DOHH2 (cell line): ENCODE measurements around the gene HOXB1.

Source experiments
- EZH2phosphoT487 ChIP-seq: fragments of 200-600 bp; sonication (generic); IDR thresholded peaks from 2 replicates; pipeline ENCODE4 v1.6.1; 2017; ENCODE audit warnings: borderline replicate concordance, mild to moderate bottlenecking, antibody characterized with exemption, low read length, moderate library complexity, mixed read lengths
- TF ChIP-seq, protein P1 (sequence below): fragments of 200-600 bp; sonication (generic); IDR thresholded peaks from one replicate; pipeline ENCODE4 v1.5.1; 2014; ENCODE audit warnings: antibody characterized with exemption, mild to moderate bottlenecking, low read depth, low read length; ENCODE audit not compliant: poor library complexity, severe bottlenecking

DNA sequence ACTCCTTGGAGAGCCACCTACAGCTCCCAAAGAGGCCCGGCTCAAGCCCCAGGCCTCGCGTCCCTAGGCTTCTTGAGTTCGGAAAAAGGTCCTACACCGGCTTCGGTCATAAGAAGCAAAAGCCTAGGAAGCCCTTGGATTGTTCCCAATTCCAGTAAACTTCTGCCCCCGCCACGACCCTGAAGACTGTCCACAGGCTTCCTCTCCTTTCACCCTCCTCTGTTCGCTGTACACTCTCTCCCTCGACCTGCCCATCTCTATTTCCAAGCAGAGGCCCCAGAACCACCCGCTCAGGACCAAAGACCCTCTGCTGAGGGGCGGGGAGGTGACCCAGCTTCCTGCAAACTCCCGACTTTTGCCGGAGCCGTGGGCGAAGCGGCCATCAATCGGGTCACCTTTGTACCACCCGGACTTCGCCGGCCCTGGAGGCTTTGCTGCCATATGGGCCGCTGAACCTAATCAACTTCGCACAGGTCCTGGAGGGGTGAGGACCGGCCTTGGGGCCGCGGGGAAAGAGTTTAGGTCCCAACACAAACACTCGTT is 11.4 kb upstream of the HOXB1 start:
- TF ChIP-seq, protein P1, sequence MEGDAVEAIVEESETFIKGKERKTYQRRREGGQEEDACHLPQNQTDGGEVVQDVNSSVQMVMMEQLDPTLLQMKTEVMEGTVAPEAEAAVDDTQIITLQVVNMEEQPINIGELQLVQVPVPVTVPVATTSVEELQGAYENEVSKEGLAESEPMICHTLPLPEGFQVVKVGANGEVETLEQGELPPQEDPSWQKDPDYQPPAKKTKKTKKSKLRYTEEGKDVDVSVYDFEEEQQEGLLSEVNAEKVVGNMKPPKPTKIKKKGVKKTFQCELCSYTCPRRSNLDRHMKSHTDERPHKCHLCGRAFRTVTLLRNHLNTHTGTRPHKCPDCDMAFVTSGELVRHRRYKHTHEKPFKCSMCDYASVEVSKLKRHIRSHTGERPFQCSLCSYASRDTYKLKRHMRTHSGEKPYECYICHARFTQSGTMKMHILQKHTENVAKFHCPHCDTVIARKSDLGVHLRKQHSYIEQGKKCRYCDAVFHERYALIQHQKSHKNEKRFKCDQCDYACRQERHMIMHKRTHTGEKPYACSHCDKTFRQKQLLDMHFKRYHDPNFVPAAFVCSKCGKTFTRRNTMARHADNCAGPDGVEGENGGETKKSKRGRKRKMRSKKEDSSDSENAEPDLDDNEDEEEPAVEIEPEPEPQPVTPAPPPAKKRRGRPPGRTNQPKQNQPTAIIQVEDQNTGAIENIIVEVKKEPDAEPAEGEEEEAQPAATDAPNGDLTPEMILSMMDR, result no peak
- no peak; the same call in 1 of the 2 replicates for TF ChIP-seq EZH2phosphoT487
